Activated CD4-positive, alpha-beta T cell treated with anti-CD3 and anti-CD28 coated beads, Interleukin-2, amount 10 ng/mL, durations not matched to agents 7 days and 5 days (primary cell): ENCODE measurements around the gene S100A16. TPM values are rescaled to one million over a fixed set of nuclear protein-coding genes. Genes with fewer than 3 reads are reported as not detected.
"Not testable (repeated sequence)": the region's sequence is repeated elsewhere in the genome, so short reads cannot be mapped to it uniquely, and the experiment has no call there.

Experiments used
- CTCF ChIA-PET: fragments of 350-600 bp; sonication (Branson Sonifier 250); formaldehyde crosslinking; loops from one replicate; lab custom pipeline; 2021; ENCODE audit warnings: antibody characterized with exemption; lab: Charles Lee
- POLR2A ChIA-PET: fragments of 350-600 bp; sonication (Branson Sonifier 250); formaldehyde crosslinking; loops from one replicate; lab custom pipeline; 2021; ENCODE audit warnings: antibody characterized with exemption; lab: Charles Lee
- DNase-seq: peaks from one replicate; pipeline ENCODE4 v3.0.0-alpha.2; 2020
- H3K27ac Mint-ChIP-seq: one replicate; pipeline ENCODE4 v1.8.0; 2021; ENCODE audit warnings: mild to moderate bottlenecking, moderate library complexity, mixed read lengths
- H3K27me3 Mint-ChIP-seq: one replicate; pipeline ENCODE4 v1.8.0; 2021; ENCODE audit warnings: mixed read lengths
- H3K36me3 Mint-ChIP-seq: one replicate; pipeline ENCODE4 v1.8.0; 2021; ENCODE audit warnings: low read depth, mixed read lengths
- H3K4me1 Mint-ChIP-seq: one replicate; pipeline ENCODE4 v1.8.0; 2021; ENCODE audit warnings: mixed read lengths
- H3K4me3 Mint-ChIP-seq: one replicate; pipeline ENCODE4 v1.8.0; 2021; ENCODE audit warnings: mild to moderate bottlenecking, moderate library complexity, mixed read lengths
- H3K9me3 Mint-ChIP-seq: one replicate; pipeline ENCODE4 v1.8.0; 2021; ENCODE audit warnings: mixed read lengths
- total RNA-seq, 2 experiments: library from RNA; stranded (reverse); gene quantifications; one replicate each; pipeline ENCODE4 v1.2.3, GENCODE V29; 2021

Gene S100A16
- total RNA-seq, 2 experiments from 2014 or later = not detected

- H3K9me3 Mint-ChIP-seq = no peaks in the 10 kb centered on the region
- ChIA-PET POLR2A (no interaction called here), CTCF (interaction anchor here (0.8 to 1.2 kb wide), 5 partner anchors 17 to 74 kb away, joined by 3 read pairs; partner anchors contain the start of gene S100A14)
- H3K36me3 Mint-ChIP-seq = no peaks in the 10 kb centered on the region
- DNase-seq = peak; percentile 33
- peaks cover 27% of the 10 kb centered on the region for H3K4me1 Mint-ChIP-seq
- peak overlapping the region; percentile 76 for H3K27ac Mint-ChIP-seq
- no peaks in the 10 kb centered on the region for H3K27me3 Mint-ChIP-seq
- H3K4me3 Mint-ChIP-seq = no peak overlapping the region
These were observed 14.4 kb downstream of the S100A16 start for GRCh38 chr1:153598309-153599172.

GRCh38 chr1:153597206-153597605 lies 15.7 kb downstream of the S100A16 start:
- H3K9me3 Mint-ChIP-seq = no peaks in the 10 kb centered on the region
- ChIA-PET CTCF (interaction anchor here (1.2 kb wide), 1 partner anchor 65 kb away, joined by 3 read pairs; no protein-coding TSS in a partner anchor), POLR2A (no interaction called here)
- H3K27me3 Mint-ChIP-seq = no peaks in the 10 kb centered on the region
- H3K36me3 Mint-ChIP-seq = no peaks in the 10 kb centered on the region
- no peak for DNase-seq
- H3K4me3 Mint-ChIP-seq = no peak overlapping the region
- peaks cover 20% of the 10 kb centered on the region for H3K4me1 Mint-ChIP-seq
- no peak overlapping the region for H3K27ac Mint-ChIP-seq

- H3K27me3 Mint-ChIP-seq = no peaks in the 10 kb centered on the region
- ChIA-PET POLR2A (no interaction called here), CTCF (interaction anchor here (0.7 to 1.5 kb wide), 6 partner anchors 11 to 82 kb away, joined by 3 to 5 read pairs (median 4); no protein-coding TSS in a partner anchor)
- no peaks in the 10 kb centered on the region for H3K36me3 Mint-ChIP-seq
- no peak for DNase-seq
- no peaks in the 10 kb centered on the region for H3K9me3 Mint-ChIP-seq
- no peak overlapping the region for H3K27ac Mint-ChIP-seq
- no peak overlapping the region for H3K4me3 Mint-ChIP-seq
- peaks cover 2% of the 10 kb centered on the region for H3K4me1 Mint-ChIP-seq
These were observed 20.2 kb downstream of the S100A16 start for GRCh38 chr1:153592748-153593147.

GRCh38 chr1:153588482-153588881 lies 24.5 kb downstream of the S100A16 start:
- ChIA-PET CTCF (interaction anchor here (0.6 to 0.7 kb wide), 2 partner anchors 57 to 105 kb away, joined by 3 read pairs; no protein-coding TSS in a partner anchor), POLR2A (no interaction called here)

GRCh38 chr1:153588033-153588432 lies 24.9 kb downstream of the S100A16 start:
- DNase-seq, H3K36me3 Mint-ChIP-seq, POLR2A ChIA-PET, H3K27ac Mint-ChIP-seq, H3K4me1 Mint-ChIP-seq, H3K4me3 Mint-ChIP-seq, H3K9me3 Mint-ChIP-seq: not testable (repeated sequence)
- CTCF ChIA-PET = interaction anchor here (0.7 to 1.1 kb wide), 2 partner anchors 15 to 106 kb away, joined by 3 read pairs; no protein-coding TSS in a partner anchor
- peaks cover 13% of the 10 kb centered on the region for H3K27me3 Mint-ChIP-seq

More at GRCh38 chr1:153588482-153588881, 24.5 kb downstream of the S100A16 start:
- Mint-ChIP-seq H3K9me3 (no peaks in the 10 kb centered on the region), H3K4me1 (no peaks in the 10 kb centered on the region), H3K27ac (no peak overlapping the region), H3K4me3 (no peak overlapping the region), H3K27me3 (peaks cover 13% of the 10 kb centered on the region), H3K36me3 (no peaks in the 10 kb centered on the region)
- DNase-seq = no peak

- CTCF ChIA-PET = interaction anchor here (1.1 kb wide), 1 partner anchor 14 kb away, joined by 3 read pairs; no protein-coding TSS in a partner anchor
- Mint-ChIP-seq H3K36me3 (no peaks in the 10 kb centered on the region), H3K9me3 (no peaks in the 10 kb centered on the region), H3K27me3 (peaks cover 13% of the 10 kb centered on the region), H3K4me3 (no peak overlapping the region), H3K27ac (no peak overlapping the region), H3K4me1 (no peaks in the 10 kb centered on the region)
- POLR2A ChIA-PET = no interaction called here
- no peak for DNase-seq
These were observed 25.6 kb downstream of the S100A16 start for GRCh38 chr1:153587314-153587713.

GRCh38 chr1:153586347-153586746 lies 26.6 kb downstream of the S100A16 start:
- ChIA-PET POLR2A (no interaction called here), CTCF (interaction anchor here (0.9 kb wide), 1 partner anchor 18 kb away, joined by 3 read pairs; no protein-coding TSS in a partner anchor)
- H3K4me1 Mint-ChIP-seq = no peaks in the 10 kb centered on the region
- H3K27me3 Mint-ChIP-seq = peaks cover 13% of the 10 kb centered on the region
- H3K27ac Mint-ChIP-seq = no peak overlapping the region
- no peaks in the 10 kb centered on the region for H3K9me3 Mint-ChIP-seq
- H3K4me3 Mint-ChIP-seq = no peak overlapping the region
- no peak for DNase-seq
- H3K36me3 Mint-ChIP-seq = no peaks in the 10 kb centered on the region

- no peak overlapping the region for H3K4me3 Mint-ChIP-seq
- H3K36me3 Mint-ChIP-seq = no peaks in the 10 kb centered on the region
- ChIA-PET POLR2A (no interaction called here), CTCF (interaction anchor here (1.3 kb wide), 1 partner anchor 13 kb away, joined by 3 read pairs; no protein-coding TSS in a partner anchor)
- H3K27ac Mint-ChIP-seq = no peak overlapping the region
- no peaks in the 10 kb centered on the region for H3K9me3 Mint-ChIP-seq
- peaks cover 13% of the 10 kb centered on the region for H3K27me3 Mint-ChIP-seq
- no peaks in the 10 kb centered on the region for H3K4me1 Mint-ChIP-seq
- no peak for DNase-seq
These were observed 27.9 kb downstream of the S100A16 start for GRCh38 chr1:153585006-153585405.

GRCh38 chr1:153583976-153584375 lies 29.0 kb downstream of the S100A16 start:
- no peak overlapping the region for H3K27ac Mint-ChIP-seq
- ChIA-PET CTCF (interaction anchor here (1.3 kb wide), 1 partner anchor 12 kb away, joined by 3 read pairs; no protein-coding TSS in a partner anchor), POLR2A (no interaction called here)
- peaks cover 18% of the 10 kb centered on the region for H3K27me3 Mint-ChIP-seq
- H3K9me3 Mint-ChIP-seq = no peaks in the 10 kb centered on the region
- no peak for DNase-seq
- no peaks in the 10 kb centered on the region for H3K4me1 Mint-ChIP-seq
- H3K36me3 Mint-ChIP-seq = no peaks in the 10 kb centered on the region
- no peak overlapping the region for H3K4me3 Mint-ChIP-seq

GRCh38 chr1:153583514-153583913 lies 29.4 kb downstream of the S100A16 start:
- H3K4me1 Mint-ChIP-seq, POLR2A ChIA-PET, DNase-seq, H3K27ac Mint-ChIP-seq, H3K36me3 Mint-ChIP-seq, H3K9me3 Mint-ChIP-seq, H3K4me3 Mint-ChIP-seq, CTCF ChIA-PET: not testable (repeated sequence)
- peaks cover 22% of the 10 kb centered on the region for H3K27me3 Mint-ChIP-seq

GRCh38 chr1:153582836-153583235 lies 30.1 kb downstream of the S100A16 start:
- DNase-seq, H3K4me1 Mint-ChIP-seq, H3K9me3 Mint-ChIP-seq, H3K36me3 Mint-ChIP-seq, H3K4me3 Mint-ChIP-seq, CTCF ChIA-PET, H3K27ac Mint-ChIP-seq, POLR2A ChIA-PET: not testable (repeated sequence)
- H3K27me3 Mint-ChIP-seq = peaks cover 29% of the 10 kb centered on the region

- Mint-ChIP-seq H3K27me3 (peaks cover 30% of the 10 kb centered on the region), H3K36me3 (no peaks in the 10 kb centered on the region), H3K27ac (no peak overlapping the region), H3K4me3 (no peak overlapping the region), H3K9me3 (no peaks in the 10 kb centered on the region), H3K4me1 (peaks cover 7% of the 10 kb centered on the region)
- POLR2A ChIA-PET = interaction anchor here (0.8 kb wide), 1 partner anchor 55 kb away, joined by 3 read pairs; the partner anchor contains the start of gene CHTOP
- CTCF ChIA-PET = interaction anchor here (0.9 to 2.5 kb wide), 2 partner anchors 10 to 39 kb away, joined by 3 to 11 read pairs; no protein-coding TSS in a partner anchor
- no peak for DNase-seq
These were observed 34.0 kb downstream of the S100A16 start for GRCh38 chr1:153578936-153579335.

GRCh38 chr1:153578490-153578889 lies 34.4 kb downstream of the S100A16 start:
- no peak for DNase-seq
- H3K4me1 Mint-ChIP-seq = peaks cover 7% of the 10 kb centered on the region
- ChIA-PET POLR2A (interaction anchor here (0.8 kb wide), 1 partner anchor 55 kb away, joined by 3 read pairs; the partner anchor contains the start of gene CHTOP), CTCF (interaction anchor here (0.9 to 2.5 kb wide), 4 partner anchors 10 to 56 kb away, joined by 3 to 11 read pairs (median 4); partner anchors contain the start of gene CHTOP)
- no peaks in the 10 kb centered on the region for H3K36me3 Mint-ChIP-seq
- H3K9me3 Mint-ChIP-seq = no peaks in the 10 kb centered on the region
- H3K4me3 Mint-ChIP-seq = no peak overlapping the region
- H3K27ac Mint-ChIP-seq = no peak overlapping the region
- H3K27me3 Mint-ChIP-seq = peaks cover 30% of the 10 kb centered on the region
